ENCODE data around the gene IQCH. TPM values are rescaled to one million over a fixed set of nuclear protein-coding genes. Genes with fewer than 3 reads are reported as not detected.

The IQCH gene
- total RNA-seq, 1 experiment from 2014 or later, result 1.1 TPM

GRCh38 chr15:67461735-67462134 is 207.1 kb downstream of the IQCH start:
- Mint-ChIP-seq H3K9me3 (no peaks in the 10 kb centered on the region), H3K27ac (no peak overlapping the region), H3K36me3 (ENCODE audit: insufficient read depth in 1 of 3, low read depth in 3 of 3) (no peaks in the 10 kb centered on the region), H3K4me3 (no peak overlapping the region), H3K27me3 (ENCODE audit: low read depth) (peaks cover 3% of the 10 kb centered on the region; the same call in 1 of the 2 replicates), H3K4me1 (peaks cover 4 to 9% of the 10 kb centered on the region in 2 experiments; a peak in 1 of 4 replicates)
- Histone ChIP-seq H2BK20ac (ENCODE audit: low read depth, low read length, poor library complexity, severe bottlenecking) (no peak overlapping the region), H3K14ac (ENCODE audit: insufficient read depth, low read length) (no peak overlapping the region), H3K23ac (ENCODE audit: insufficient read length, low read depth, low read length) (no peak overlapping the region), H3K56ac (ENCODE audit: insufficient read length, low read depth, low read length) (no peak overlapping the region), H3K79me1 (ENCODE audit: insufficient read depth, low read depth, low read length, poor library complexity, severe bottlenecking) (no peaks in the 10 kb centered on the region), H3K9ac (ENCODE audit: extremely low read depth, insufficient read length, low read length) (no peak overlapping the region), H2AK5ac (ENCODE audit: insufficient read length, low read length) (no peak overlapping the region), H3K27me3 (ENCODE audit: insufficient read depth, low read length) (no peaks in the 10 kb centered on the region), H4K8ac (replicated peaks; ENCODE audit: insufficient read length, low read depth, low read length) (no peak overlapping the region), H4K91ac (ENCODE audit: insufficient read length, low read depth, low read length) (no peak overlapping the region), H3T11ph (ENCODE audit: low read length) (no peak overlapping the region), H3K18ac (ENCODE audit: insufficient read length, low read depth, low read length) (no peak overlapping the region), H4K20me1 (ENCODE audit: control insufficient read depth, insufficient read depth, insufficient read length) (no peaks in the 10 kb centered on the region), H2BK15ac (ENCODE audit: low read depth, low read length) (no peak overlapping the region), H3K9me3 (ENCODE audit: control insufficient read depth, low read depth, low read length) (no peaks in the 10 kb centered on the region), H2BK12ac (ENCODE audit: insufficient read length, low read depth, low read length) (no peak overlapping the region), H3K27ac (ENCODE audit: insufficient read length, low read depth, low read length) (no peak overlapping the region), H2BK5ac (ENCODE audit: insufficient read length, low read length) (no peak overlapping the region), H3K4me2 (ENCODE audit: insufficient read depth, insufficient read length, low read length) (no peak overlapping the region), H2BK120ac (ENCODE audit: low read depth, low read length, poor library complexity, severe bottlenecking) (no peak overlapping the region), H3K23me2 (ENCODE audit: insufficient read length, low read depth, low read length, poor library complexity, severe bottlenecking) (no peaks in the 10 kb centered on the region), H3K4ac (ENCODE audit: low read depth, low read length) (no peak overlapping the region), H3K79me2 (ENCODE audit: insufficient read depth, low read length) (no peaks in the 10 kb centered on the region), H4K5ac (ENCODE audit: insufficient read length, low read depth, low read length) (no peak overlapping the region), H3K4me1 (ENCODE audit: insufficient read depth, low read length) (no peaks in the 10 kb centered on the region), H2AFZ (ENCODE audit: low read length) (no peak overlapping the region)
- TF ChIP-seq, protein P1, sequence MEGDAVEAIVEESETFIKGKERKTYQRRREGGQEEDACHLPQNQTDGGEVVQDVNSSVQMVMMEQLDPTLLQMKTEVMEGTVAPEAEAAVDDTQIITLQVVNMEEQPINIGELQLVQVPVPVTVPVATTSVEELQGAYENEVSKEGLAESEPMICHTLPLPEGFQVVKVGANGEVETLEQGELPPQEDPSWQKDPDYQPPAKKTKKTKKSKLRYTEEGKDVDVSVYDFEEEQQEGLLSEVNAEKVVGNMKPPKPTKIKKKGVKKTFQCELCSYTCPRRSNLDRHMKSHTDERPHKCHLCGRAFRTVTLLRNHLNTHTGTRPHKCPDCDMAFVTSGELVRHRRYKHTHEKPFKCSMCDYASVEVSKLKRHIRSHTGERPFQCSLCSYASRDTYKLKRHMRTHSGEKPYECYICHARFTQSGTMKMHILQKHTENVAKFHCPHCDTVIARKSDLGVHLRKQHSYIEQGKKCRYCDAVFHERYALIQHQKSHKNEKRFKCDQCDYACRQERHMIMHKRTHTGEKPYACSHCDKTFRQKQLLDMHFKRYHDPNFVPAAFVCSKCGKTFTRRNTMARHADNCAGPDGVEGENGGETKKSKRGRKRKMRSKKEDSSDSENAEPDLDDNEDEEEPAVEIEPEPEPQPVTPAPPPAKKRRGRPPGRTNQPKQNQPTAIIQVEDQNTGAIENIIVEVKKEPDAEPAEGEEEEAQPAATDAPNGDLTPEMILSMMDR (conservative IDR thresholded peaks at IDR 0.05), result no peak
- DNase-seq, result no peak
- WGBS (ENCODE audit: extremely low coverage, insufficient read length, low lambda C conversion rate), result no CpG with 5 or more reads among the region's 6 CpGs

Measured in H9 (cell line).